GM21619 (cell line): ENCODE measurements around the gene RAD23B.

Experiments used
- ATAC-seq: cut with Tn5 transposase; IDR thresholded peaks from one replicate; pipeline ENCODE4 v1.9.1; 2021; ENCODE audit not compliant: unreplicated experiment

The RAD23B gene

GRCh38 chr9:107373809-107374208 lies 90.7 kb downstream of the RAD23B start:
- ATAC-seq, result no peak

DNA sequence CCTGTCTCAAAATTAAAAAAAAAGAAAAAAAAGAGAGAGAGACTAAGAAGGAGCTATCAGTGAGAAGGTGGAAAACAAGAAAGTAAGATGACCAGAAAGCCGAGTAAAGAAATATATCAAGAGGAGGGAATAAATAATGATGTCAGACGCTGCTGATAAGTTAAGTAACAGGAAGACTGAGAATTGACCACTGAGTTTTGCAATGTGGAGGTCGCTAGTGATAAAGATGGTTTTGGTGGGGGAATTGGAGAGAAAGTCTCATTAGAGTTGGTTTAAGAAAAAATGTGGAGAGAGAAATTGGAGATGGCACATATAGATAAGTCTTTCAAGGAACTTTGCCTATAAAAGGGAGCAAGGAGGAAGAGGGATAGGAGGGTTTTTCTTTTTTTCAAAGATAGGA lies 91.9 kb downstream of the RAD23B start:
- ATAC-seq, result no peak

GRCh38 chr9:107375651-107376369 lies 92.7 kb downstream of the RAD23B start:
- ATAC-seq, result no peak

DNA sequence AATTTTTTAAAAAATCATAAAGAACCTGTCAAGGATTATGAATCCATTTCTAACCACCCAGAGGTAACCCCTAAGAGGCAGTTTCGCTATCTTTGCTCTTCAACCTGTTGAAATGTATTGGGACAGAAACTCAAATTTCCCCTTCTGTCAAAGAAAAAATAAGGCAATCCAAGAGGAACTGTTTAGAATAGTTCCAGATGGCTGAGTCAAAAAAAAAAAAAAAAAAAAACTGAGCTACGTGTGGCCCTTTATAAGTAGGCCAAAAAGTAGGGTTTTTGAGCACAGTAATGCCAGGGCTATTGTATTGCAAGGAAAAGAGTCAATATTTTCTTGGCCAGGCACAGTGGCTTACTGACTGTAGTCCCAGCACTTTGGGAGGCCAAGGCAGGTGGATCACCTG lies 94.9 kb downstream of the RAD23B start:
- ATAC-seq, result no peak
